ENCODE results near the gene STEAP4. TPM values are rescaled to one million over a fixed set of nuclear protein-coding genes. Genes with fewer than 3 reads are reported as not detected.

The STEAP4 gene
- total and polyA plus RNA-seq, 2 experiments from 2014 or later: 0.06 TPM; not detected in 1

DNA sequence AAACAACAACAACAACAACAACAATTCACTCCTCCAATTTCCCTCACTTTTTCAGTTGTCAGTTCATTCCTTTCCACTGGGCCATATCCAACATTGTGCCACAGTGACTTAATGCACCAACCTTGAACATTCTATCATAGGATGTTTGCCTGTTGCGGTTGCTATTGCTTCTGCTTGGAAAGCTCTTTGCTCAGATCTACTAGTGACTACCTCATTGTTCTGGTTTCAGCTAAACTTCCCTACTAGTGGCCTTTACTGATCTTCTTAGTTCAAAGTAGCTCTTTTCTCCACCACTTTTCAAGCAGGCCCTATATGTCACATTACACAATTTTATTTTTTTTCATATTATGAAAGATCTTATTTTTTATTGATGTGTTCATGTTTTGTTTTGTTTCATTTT lies 9.8 kb upstream of the STEAP4 start:
- H3K4me3 Mint-ChIP-seq: no peak overlapping the region
- H3K4me1 Mint-ChIP-seq: no peaks in the 10 kb centered on the region

DNA sequence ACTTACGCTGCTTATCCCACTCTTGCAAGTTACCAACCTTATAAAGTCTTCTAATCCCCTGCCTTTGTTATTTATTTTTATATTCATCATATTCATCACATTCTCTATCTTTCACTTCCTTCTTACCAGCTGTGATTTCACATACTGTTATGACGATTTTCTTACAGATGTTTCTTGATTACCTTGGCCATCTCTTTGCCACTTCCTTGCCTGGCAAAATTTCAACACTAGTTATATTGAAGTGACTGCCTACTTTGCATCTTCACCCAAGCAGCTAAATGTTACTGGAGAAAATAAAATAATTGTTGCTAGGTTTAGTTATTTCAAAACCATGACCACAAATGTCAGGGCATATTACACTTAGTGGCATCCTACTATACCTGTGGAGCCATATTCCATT lies 8.8 kb upstream of the STEAP4 start:
- Histone ChIP-seq H3K27ac (ENCODE audit: low read depth) (no peak overlapping the region), H3F3A (replicated peaks; ENCODE audit: low read depth) (no peaks in the 10 kb centered on the region), H3K4me2 (no peak overlapping the region), H2AFZ (no peak overlapping the region), H3K36me3 (ENCODE audit: insufficient read depth) (no peaks in the 10 kb centered on the region), H4K20me1 (replicated peaks; ENCODE audit: insufficient read depth) (no peaks in the 10 kb centered on the region), H3K4me3 (no peak overlapping the region), H3K79me2 (replicated peaks; ENCODE audit: insufficient read depth) (no peaks in the 10 kb centered on the region), H3K9me2 (ENCODE audit: insufficient read depth) (no peaks in the 10 kb centered on the region), H3K4me1 (ENCODE audit: insufficient read depth) (no peaks in the 10 kb centered on the region), H3K27me3 (ENCODE audit: insufficient read depth) (no peaks in the 10 kb centered on the region)
- H3K4me1 Mint-ChIP-seq: no peaks in the 10 kb centered on the region
- DNase-seq (ENCODE audit: low spot score) (no peak), ATAC-seq (no peak)
- H3K4me3 Mint-ChIP-seq: no peak overlapping the region
- no peaks in the 10 kb centered on the region for H3K36me3 Mint-ChIP-seq (ENCODE audit: low read depth)
- no peaks in the 10 kb centered on the region for H3K9me3 Mint-ChIP-seq
- H3K27me3 Mint-ChIP-seq (ENCODE audit: insufficient read depth, low read depth, poor library complexity): no peaks in the 10 kb centered on the region
- TF ChIP-seq, protein P1, sequence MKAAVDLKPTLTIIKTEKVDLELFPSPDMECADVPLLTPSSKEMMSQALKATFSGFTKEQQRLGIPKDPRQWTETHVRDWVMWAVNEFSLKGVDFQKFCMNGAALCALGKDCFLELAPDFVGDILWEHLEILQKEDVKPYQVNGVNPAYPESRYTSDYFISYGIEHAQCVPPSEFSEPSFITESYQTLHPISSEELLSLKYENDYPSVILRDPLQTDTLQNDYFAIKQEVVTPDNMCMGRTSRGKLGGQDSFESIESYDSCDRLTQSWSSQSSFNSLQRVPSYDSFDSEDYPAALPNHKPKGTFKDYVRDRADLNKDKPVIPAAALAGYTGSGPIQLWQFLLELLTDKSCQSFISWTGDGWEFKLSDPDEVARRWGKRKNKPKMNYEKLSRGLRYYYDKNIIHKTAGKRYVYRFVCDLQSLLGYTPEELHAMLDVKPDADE (IDR thresholded peaks at IDR 0.05): no peak
- TF ChIP-seq EZH2 (IDR thresholded peaks at IDR 0.05; ENCODE audit: low read depth, unreplicated experiment): no peak
- TF ChIP-seq, protein P2, sequence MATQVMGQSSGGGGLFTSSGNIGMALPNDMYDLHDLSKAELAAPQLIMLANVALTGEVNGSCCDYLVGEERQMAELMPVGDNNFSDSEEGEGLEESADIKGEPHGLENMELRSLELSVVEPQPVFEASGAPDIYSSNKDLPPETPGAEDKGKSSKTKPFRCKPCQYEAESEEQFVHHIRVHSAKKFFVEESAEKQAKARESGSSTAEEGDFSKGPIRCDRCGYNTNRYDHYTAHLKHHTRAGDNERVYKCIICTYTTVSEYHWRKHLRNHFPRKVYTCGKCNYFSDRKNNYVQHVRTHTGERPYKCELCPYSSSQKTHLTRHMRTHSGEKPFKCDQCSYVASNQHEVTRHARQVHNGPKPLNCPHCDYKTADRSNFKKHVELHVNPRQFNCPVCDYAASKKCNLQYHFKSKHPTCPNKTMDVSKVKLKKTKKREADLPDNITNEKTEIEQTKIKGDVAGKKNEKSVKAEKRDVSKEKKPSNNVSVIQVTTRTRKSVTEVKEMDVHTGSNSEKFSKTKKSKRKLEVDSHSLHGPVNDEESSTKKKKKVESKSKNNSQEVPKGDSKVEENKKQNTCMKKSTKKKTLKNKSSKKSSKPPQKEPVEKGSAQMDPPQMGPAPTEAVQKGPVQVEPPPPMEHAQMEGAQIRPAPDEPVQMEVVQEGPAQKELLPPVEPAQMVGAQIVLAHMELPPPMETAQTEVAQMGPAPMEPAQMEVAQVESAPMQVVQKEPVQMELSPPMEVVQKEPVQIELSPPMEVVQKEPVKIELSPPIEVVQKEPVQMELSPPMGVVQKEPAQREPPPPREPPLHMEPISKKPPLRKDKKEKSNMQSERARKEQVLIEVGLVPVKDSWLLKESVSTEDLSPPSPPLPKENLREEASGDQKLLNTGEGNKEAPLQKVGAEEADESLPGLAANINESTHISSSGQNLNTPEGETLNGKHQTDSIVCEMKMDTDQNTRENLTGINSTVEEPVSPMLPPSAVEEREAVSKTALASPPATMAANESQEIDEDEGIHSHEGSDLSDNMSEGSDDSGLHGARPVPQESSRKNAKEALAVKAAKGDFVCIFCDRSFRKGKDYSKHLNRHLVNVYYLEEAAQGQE (IDR thresholded peaks at IDR 0.05; ENCODE audit: unreplicated experiment): no peak
- TF ChIP-seq CREB1 (CRISPR knock-in tag; IDR thresholded peaks at IDR 0.05; ENCODE audit: low read depth): no peak
- no peak for TF ChIP-seq STAT1 (IDR thresholded peaks at IDR 0.05; ENCODE audit: unreplicated experiment)
- TF ChIP-seq ZNF331 (CRISPR knock-in tag; IDR thresholded peaks at IDR 0.05; ENCODE audit: low read depth): no peak
- H3K27ac Mint-ChIP-seq: no peak overlapping the region

More for the DNA sequence above, 9.8 kb upstream of the STEAP4 start:
- H3K27me3 ChIP-seq (ENCODE audit: insufficient read depth): no peaks in the 10 kb centered on the region
- Mint-ChIP-seq H3K36me3 (ENCODE audit: low read depth) (no peaks in the 10 kb centered on the region), H3K27ac (no peak overlapping the region), H3K27me3 (ENCODE audit: insufficient read depth, low read depth, poor library complexity) (no peaks in the 10 kb centered on the region), H3K9me3 (no peaks in the 10 kb centered on the region)
- no peaks in the 10 kb centered on the region for H3K9me2 ChIP-seq (ENCODE audit: insufficient read depth)
- DNase-seq (ENCODE audit: low spot score) (no peak), ATAC-seq (no peak)
- no peak overlapping the region for H2AFZ ChIP-seq
- no peaks in the 10 kb centered on the region for H3K79me2 ChIP-seq (replicated peaks; ENCODE audit: insufficient read depth)
- no peak overlapping the region for H3K4me3 ChIP-seq
- H3K4me1 ChIP-seq (ENCODE audit: insufficient read depth): no peaks in the 10 kb centered on the region
- no peaks in the 10 kb centered on the region for H3K36me3 ChIP-seq (ENCODE audit: insufficient read depth)
- H3K4me2 ChIP-seq: no peak overlapping the region
- H3F3A ChIP-seq (replicated peaks; ENCODE audit: low read depth): no peaks in the 10 kb centered on the region
- H4K20me1 ChIP-seq (replicated peaks; ENCODE audit: insufficient read depth): no peaks in the 10 kb centered on the region
- no peak overlapping the region for H3K27ac ChIP-seq (ENCODE audit: low read depth)
- TF ChIP-seq NANOG (IDR thresholded peaks at IDR 0.05; ENCODE audit: borderline replicate concordance): no peak

All from GM23338 (cell line).